H9 (cell line): ENCODE data around the gene IL4. TPM values are rescaled to one million over a fixed set of nuclear protein-coding genes. Genes with fewer than 3 reads are reported as not detected.

Experiments
- DNase-seq: peaks from one replicate; pipeline ENCODE4 v3.0.0-alpha.2; 2017
- H2AFZ ChIP-seq: one replicate; pipeline ENCODE4 v1.6.1; 2013; ENCODE audit warnings: mild to moderate bottlenecking, low read length, control low read depth, moderate library complexity
- H2AK5ac ChIP-seq: 2 replicates; pipeline ENCODE4 v1.6.1; 2013; ENCODE audit warnings: low read length, control low read depth, mixed read lengths; ENCODE audit not compliant: insufficient read length
- H2BK120ac ChIP-seq: one replicate; pipeline ENCODE4 v1.6.1; 2013; ENCODE audit warnings: low read depth, mild to moderate bottlenecking, low read length, control low read depth, inconsistent platforms; ENCODE audit not compliant: poor library complexity, severe bottlenecking
- H2BK12ac ChIP-seq: 2 replicates; pipeline ENCODE4 v1.6.1; 2013; ENCODE audit warnings: low read length, control low read depth, mixed read lengths, low read depth; ENCODE audit not compliant: insufficient read length
- H2BK15ac ChIP-seq: 2 replicates; pipeline ENCODE4 v1.6.1; 2013; ENCODE audit warnings: low read depth, low read length, control low read depth
- H2BK20ac ChIP-seq: one replicate; pipeline ENCODE4 v1.6.1; 2013; ENCODE audit warnings: low read depth, mild to moderate bottlenecking, low read length, control low read depth, inconsistent platforms; ENCODE audit not compliant: poor library complexity, severe bottlenecking
- H2BK5ac ChIP-seq: 2 replicates; pipeline ENCODE4 v1.6.1; 2013; ENCODE audit warnings: low read length, control low read depth, mixed read lengths; ENCODE audit not compliant: insufficient read length
- H3K14ac ChIP-seq: 2 replicates; pipeline ENCODE4 v1.6.1; 2013; ENCODE audit warnings: low read length, control low read depth; ENCODE audit not compliant: insufficient read depth
- H3K18ac ChIP-seq: 2 replicates; pipeline ENCODE4 v1.6.1; 2013; ENCODE audit warnings: low read depth, mild to moderate bottlenecking, mixed read lengths, low read length, control low read depth; ENCODE audit not compliant: insufficient read length
- H3K23ac ChIP-seq: 2 replicates; pipeline ENCODE4 v1.6.1; 2013; ENCODE audit warnings: low read length, control low read depth, mixed read lengths, low read depth; ENCODE audit not compliant: insufficient read length
- H3K23me2 ChIP-seq: 2 replicates; pipeline ENCODE4 v1.6.1; 2013; ENCODE audit warnings: low read depth, mild to moderate bottlenecking, mixed read lengths, low read length, control low read depth; ENCODE audit not compliant: insufficient read length, poor library complexity, severe bottlenecking
- H3K27ac ChIP-seq: 2 replicates; pipeline ENCODE4 v1.5.1; 2013; ENCODE audit warnings: low read length, control low read depth, mixed read lengths, low read depth; ENCODE audit not compliant: insufficient read length
- H3K27me3 ChIP-seq: 2 replicates; pipeline ENCODE4 v1.6.1; 2013; ENCODE audit warnings: low read length, control low read depth, inconsistent platforms; ENCODE audit not compliant: insufficient read depth
- H3K4ac ChIP-seq: 2 replicates; pipeline ENCODE4 v1.6.1; 2013; ENCODE audit warnings: low read depth, mild to moderate bottlenecking, control low read depth, inconsistent platforms, low read length, moderate library complexity
- H3K4me1 ChIP-seq: 2 replicates; pipeline ENCODE4 v1.6.1; 2013; ENCODE audit warnings: low read length, control low read depth, inconsistent platforms; ENCODE audit not compliant: insufficient read depth
- H3K4me2 ChIP-seq: 2 replicates; pipeline ENCODE4 v1.6.1; 2013; ENCODE audit warnings: low read length, control low read depth, mixed read lengths; ENCODE audit not compliant: insufficient read length, insufficient read depth
- H3K56ac ChIP-seq: 2 replicates; pipeline ENCODE4 v1.6.1; 2013; ENCODE audit warnings: low read depth, mild to moderate bottlenecking, mixed read lengths, low read length, control low read depth; ENCODE audit not compliant: insufficient read length
- H3K79me1 ChIP-seq: 2 replicates; pipeline ENCODE4 v1.6.1; 2013; ENCODE audit warnings: low read depth, mild to moderate bottlenecking, moderate library complexity, low read length, control low read depth, inconsistent platforms; ENCODE audit not compliant: insufficient read depth, poor library complexity, severe bottlenecking
- H3K79me2 ChIP-seq: 2 replicates; pipeline ENCODE4 v1.6.1; 2013; ENCODE audit warnings: low read length, control low read depth, inconsistent platforms; ENCODE audit not compliant: insufficient read depth
- H3K9ac ChIP-seq: 2 replicates; pipeline ENCODE4 v1.6.1; 2013; ENCODE audit warnings: low read length, control low read depth, mixed read lengths; ENCODE audit not compliant: insufficient read length; ENCODE audit errors: extremely low read depth
- H3K9me3 ChIP-seq: one replicate; pipeline ENCODE4 v1.6.1; 2013; ENCODE audit warnings: low read depth, low read length, inconsistent platforms; ENCODE audit not compliant: control insufficient read depth
- H3T11ph ChIP-seq: one replicate; pipeline ENCODE4 v1.6.1; 2013; ENCODE audit warnings: mild to moderate bottlenecking, low read length, control low read depth, inconsistent platforms
- H4K20me1 ChIP-seq: one replicate; pipeline ENCODE4 v1.6.1; 2013; ENCODE audit not compliant: control insufficient read depth, insufficient read length, insufficient read depth
- H4K5ac ChIP-seq: 2 replicates; pipeline ENCODE4 v1.6.1; 2013; ENCODE audit warnings: low read depth, mild to moderate bottlenecking, mixed read lengths, low read length, control low read depth; ENCODE audit not compliant: insufficient read length
- H4K8ac ChIP-seq: replicated peaks from 2 replicates; pipeline ENCODE4 v1.6.1; 2013; ENCODE audit warnings: low read length, control low read depth, mixed read lengths, low read depth; ENCODE audit not compliant: insufficient read length
- H4K91ac ChIP-seq: 2 replicates; pipeline ENCODE4 v1.6.1; 2013; ENCODE audit warnings: low read depth, mild to moderate bottlenecking, moderate library complexity, mixed read lengths, low read length, control low read depth; ENCODE audit not compliant: insufficient read length
- H3K27ac Mint-ChIP-seq, 3 experiments: 2 replicates in 2 of 3; 3 replicates in 1 of 3; pipeline ENCODE4 v1.8.0; 2020 to 2021; ENCODE audit warnings: mixed read lengths in 3 of 3, mild to moderate bottlenecking in 1 of 3, moderate library complexity in 1 of 3
- H3K27me3 Mint-ChIP-seq: 2 replicates; pipeline ENCODE4 v1.8.0; 2021; ENCODE audit warnings: low read depth, mild to moderate bottlenecking, moderate library complexity, mixed read lengths
- H3K36me3 Mint-ChIP-seq, 3 experiments: 2 replicates in 2 of 3; 3 replicates in 1 of 3; pipeline ENCODE4 v1.8.0; 2020 to 2021; ENCODE audit warnings: low read depth in 3 of 3, mixed read lengths in 3 of 3; ENCODE audit not compliant: insufficient read depth in 1 of 3
- H3K4me1 Mint-ChIP-seq, 2 experiments: 2 replicates each; pipeline ENCODE4 v1.8.0; 2020; ENCODE audit warnings: mixed read lengths in 2 of 2
- H3K4me3 Mint-ChIP-seq, 2 experiments: 2 replicates in 1 of 2; 3 replicates in 1 of 2; pipeline ENCODE4 v1.8.0; 2020 to 2021; ENCODE audit warnings: mild to moderate bottlenecking in 2 of 2, mixed read lengths in 2 of 2, moderate library complexity in 1 of 2
- H3K9me3 Mint-ChIP-seq, 2 experiments: 2 replicates in 1 of 2; 3 replicates in 1 of 2; pipeline ENCODE4 v1.8.0; 2020; ENCODE audit warnings: mild to moderate bottlenecking in 2 of 2, mixed read lengths in 2 of 2, moderate library complexity in 1 of 2
- WGBS: extraction: QIAGEN DNeasy Blood & Tissue Kit; methylation state at CpG from one replicate; pipeline ENCODE4 v1.1.7; 2013; ENCODE audit warnings: missing lambda C conversion rate, low lambda C conversion rate, mixed read lengths; ENCODE audit not compliant: insufficient read length; ENCODE audit errors: extremely low coverage; 5-methylcytosine and 5-hydroxymethylcytosine counted together
- total RNA-seq: library from RNA; stranded (reverse); gene quantifications from 2 replicates; pipeline ENCODE4 v1.2.1, GENCODE V29; 2021
- TF ChIP-seq, protein P1 (sequence below): fragments of 200-600 bp; sonication (generic); conservative IDR thresholded peaks from 3 replicates; pipeline ENCODE4 v1.8.0; 2021; ENCODE audit warnings: antibody characterized with exemption, mild to moderate bottlenecking

The IL4 gene
- total RNA-seq, 1 experiment from 2014 or later = not detected

DNA sequence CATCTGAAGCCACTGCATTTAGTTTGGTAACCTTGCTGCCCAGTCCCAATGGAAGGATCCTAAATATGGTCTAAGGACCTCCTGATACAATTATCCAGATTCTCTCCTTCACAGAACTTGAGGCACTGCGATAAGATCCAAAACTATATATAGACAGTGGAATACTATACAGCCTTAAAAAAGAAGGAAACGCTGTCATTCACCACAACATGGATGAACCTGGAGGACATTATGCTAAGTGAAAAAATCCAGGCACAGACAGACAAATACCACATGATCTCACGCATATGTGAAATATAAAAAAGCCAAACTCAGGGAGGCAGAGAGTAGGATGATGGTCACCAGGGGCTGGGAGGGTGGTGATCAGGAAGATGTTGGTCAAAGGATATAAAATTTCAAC lies 2.8 kb upstream of the IL4 start:
- no peak overlapping the region for H3K23ac ChIP-seq
- no peak overlapping the region for H2AFZ ChIP-seq
- no peak overlapping the region for H3K9ac ChIP-seq
- H3K4ac ChIP-seq = no peak overlapping the region
- H3K23me2 ChIP-seq = no peaks in the 10 kb centered on the region
- H2AK5ac ChIP-seq = no peak overlapping the region
- H3K14ac ChIP-seq = no peak overlapping the region
- no peak overlapping the region for H3K27ac ChIP-seq
- no peak for DNase-seq
- Mint-ChIP-seq H3K4me1 (peaks cover 17 to 18% of the 10 kb centered on the region in 2 experiments), H3K36me3 (peaks cover 0 to 7% (median 0%) of the 10 kb centered on the region in 3 experiments; a peak in 3 of 7 replicates), H3K27ac (no peak overlapping the region), H3K27me3 (no peaks in the 10 kb centered on the region; the same call in none of the 2 replicates), H3K4me3 (no peak overlapping the region), H3K9me3 (peaks cover 0 to 7% of the 10 kb centered on the region in 2 experiments; a peak in 3 of 5 replicates)
- H4K5ac ChIP-seq = no peak overlapping the region
- H2BK12ac ChIP-seq = no peak overlapping the region
- H2BK5ac ChIP-seq = no peak overlapping the region
- no CpG with 5 or more reads among the region's 3 CpGs for whole genome bisulfite sequencing
- no peaks in the 10 kb centered on the region for H3K79me2 ChIP-seq
- H4K8ac ChIP-seq = no peak overlapping the region
- TF ChIP-seq, protein P1, sequence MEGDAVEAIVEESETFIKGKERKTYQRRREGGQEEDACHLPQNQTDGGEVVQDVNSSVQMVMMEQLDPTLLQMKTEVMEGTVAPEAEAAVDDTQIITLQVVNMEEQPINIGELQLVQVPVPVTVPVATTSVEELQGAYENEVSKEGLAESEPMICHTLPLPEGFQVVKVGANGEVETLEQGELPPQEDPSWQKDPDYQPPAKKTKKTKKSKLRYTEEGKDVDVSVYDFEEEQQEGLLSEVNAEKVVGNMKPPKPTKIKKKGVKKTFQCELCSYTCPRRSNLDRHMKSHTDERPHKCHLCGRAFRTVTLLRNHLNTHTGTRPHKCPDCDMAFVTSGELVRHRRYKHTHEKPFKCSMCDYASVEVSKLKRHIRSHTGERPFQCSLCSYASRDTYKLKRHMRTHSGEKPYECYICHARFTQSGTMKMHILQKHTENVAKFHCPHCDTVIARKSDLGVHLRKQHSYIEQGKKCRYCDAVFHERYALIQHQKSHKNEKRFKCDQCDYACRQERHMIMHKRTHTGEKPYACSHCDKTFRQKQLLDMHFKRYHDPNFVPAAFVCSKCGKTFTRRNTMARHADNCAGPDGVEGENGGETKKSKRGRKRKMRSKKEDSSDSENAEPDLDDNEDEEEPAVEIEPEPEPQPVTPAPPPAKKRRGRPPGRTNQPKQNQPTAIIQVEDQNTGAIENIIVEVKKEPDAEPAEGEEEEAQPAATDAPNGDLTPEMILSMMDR = no peak
- no peaks in the 10 kb centered on the region for H4K20me1 ChIP-seq
- no peak overlapping the region for H2BK20ac ChIP-seq
- no peaks in the 10 kb centered on the region for H3K4me1 ChIP-seq
- H2BK120ac ChIP-seq = no peak overlapping the region
- H3K4me2 ChIP-seq = no peak overlapping the region
- no peak overlapping the region for H4K91ac ChIP-seq
- H3K79me1 ChIP-seq = no peaks in the 10 kb centered on the region
- no peak overlapping the region for H3K18ac ChIP-seq
- H3K27me3 ChIP-seq = no peaks in the 10 kb centered on the region
- no peaks in the 10 kb centered on the region for H3K9me3 ChIP-seq
- no peak overlapping the region for H3K56ac ChIP-seq
- no peak overlapping the region for H3T11ph ChIP-seq
- H2BK15ac ChIP-seq = no peak overlapping the region
